H9 (cell line): ENCODE measurements around the gene MRPS15. TPM values are rescaled to one million over a fixed set of nuclear protein-coding genes. Genes with fewer than 3 reads are reported as not detected.

Experiments used
- DNase-seq: peaks from one replicate; pipeline ENCODE4 v3.0.0-alpha.2; 2017
- H2AFZ ChIP-seq: one replicate; pipeline ENCODE4 v1.6.1; 2013; ENCODE audit warnings: mild to moderate bottlenecking, low read length, control low read depth, moderate library complexity
- H2AK5ac ChIP-seq: 2 replicates; pipeline ENCODE4 v1.6.1; 2013; ENCODE audit warnings: low read length, control low read depth, mixed read lengths; ENCODE audit not compliant: insufficient read length
- H2BK120ac ChIP-seq: one replicate; pipeline ENCODE4 v1.6.1; 2013; ENCODE audit warnings: low read depth, mild to moderate bottlenecking, low read length, control low read depth, inconsistent platforms; ENCODE audit not compliant: poor library complexity, severe bottlenecking
- H2BK12ac ChIP-seq: 2 replicates; pipeline ENCODE4 v1.6.1; 2013; ENCODE audit warnings: low read length, control low read depth, mixed read lengths, low read depth; ENCODE audit not compliant: insufficient read length
- H2BK15ac ChIP-seq: 2 replicates; pipeline ENCODE4 v1.6.1; 2013; ENCODE audit warnings: low read depth, low read length, control low read depth
- H2BK20ac ChIP-seq: one replicate; pipeline ENCODE4 v1.6.1; 2013; ENCODE audit warnings: low read depth, mild to moderate bottlenecking, low read length, control low read depth, inconsistent platforms; ENCODE audit not compliant: poor library complexity, severe bottlenecking
- H2BK5ac ChIP-seq: 2 replicates; pipeline ENCODE4 v1.6.1; 2013; ENCODE audit warnings: low read length, control low read depth, mixed read lengths; ENCODE audit not compliant: insufficient read length
- H3K14ac ChIP-seq: 2 replicates; pipeline ENCODE4 v1.6.1; 2013; ENCODE audit warnings: low read length, control low read depth; ENCODE audit not compliant: insufficient read depth
- H3K18ac ChIP-seq: 2 replicates; pipeline ENCODE4 v1.6.1; 2013; ENCODE audit warnings: low read depth, mild to moderate bottlenecking, mixed read lengths, low read length, control low read depth; ENCODE audit not compliant: insufficient read length
- H3K23ac ChIP-seq: 2 replicates; pipeline ENCODE4 v1.6.1; 2013; ENCODE audit warnings: low read length, control low read depth, mixed read lengths, low read depth; ENCODE audit not compliant: insufficient read length
- H3K23me2 ChIP-seq: 2 replicates; pipeline ENCODE4 v1.6.1; 2013; ENCODE audit warnings: low read depth, mild to moderate bottlenecking, mixed read lengths, low read length, control low read depth; ENCODE audit not compliant: insufficient read length, poor library complexity, severe bottlenecking
- H3K27ac ChIP-seq: 2 replicates; pipeline ENCODE4 v1.5.1; 2013; ENCODE audit warnings: low read length, control low read depth, mixed read lengths, low read depth; ENCODE audit not compliant: insufficient read length
- H3K27me3 ChIP-seq: 2 replicates; pipeline ENCODE4 v1.6.1; 2013; ENCODE audit warnings: low read length, control low read depth, inconsistent platforms; ENCODE audit not compliant: insufficient read depth
- H3K4ac ChIP-seq: 2 replicates; pipeline ENCODE4 v1.6.1; 2013; ENCODE audit warnings: low read depth, mild to moderate bottlenecking, control low read depth, inconsistent platforms, low read length, moderate library complexity
- H3K4me1 ChIP-seq: 2 replicates; pipeline ENCODE4 v1.6.1; 2013; ENCODE audit warnings: low read length, control low read depth, inconsistent platforms; ENCODE audit not compliant: insufficient read depth
- H3K4me2 ChIP-seq: 2 replicates; pipeline ENCODE4 v1.6.1; 2013; ENCODE audit warnings: low read length, control low read depth, mixed read lengths; ENCODE audit not compliant: insufficient read length, insufficient read depth
- H3K56ac ChIP-seq: 2 replicates; pipeline ENCODE4 v1.6.1; 2013; ENCODE audit warnings: low read depth, mild to moderate bottlenecking, mixed read lengths, low read length, control low read depth; ENCODE audit not compliant: insufficient read length
- H3K79me1 ChIP-seq: 2 replicates; pipeline ENCODE4 v1.6.1; 2013; ENCODE audit warnings: low read depth, mild to moderate bottlenecking, moderate library complexity, low read length, control low read depth, inconsistent platforms; ENCODE audit not compliant: insufficient read depth, poor library complexity, severe bottlenecking
- H3K79me2 ChIP-seq: 2 replicates; pipeline ENCODE4 v1.6.1; 2013; ENCODE audit warnings: low read length, control low read depth, inconsistent platforms; ENCODE audit not compliant: insufficient read depth
- H3K9ac ChIP-seq: 2 replicates; pipeline ENCODE4 v1.6.1; 2013; ENCODE audit warnings: low read length, control low read depth, mixed read lengths; ENCODE audit not compliant: insufficient read length; ENCODE audit errors: extremely low read depth
- H3K9me3 ChIP-seq: one replicate; pipeline ENCODE4 v1.6.1; 2013; ENCODE audit warnings: low read depth, low read length, inconsistent platforms; ENCODE audit not compliant: control insufficient read depth
- H3T11ph ChIP-seq: one replicate; pipeline ENCODE4 v1.6.1; 2013; ENCODE audit warnings: mild to moderate bottlenecking, low read length, control low read depth, inconsistent platforms
- H4K20me1 ChIP-seq: one replicate; pipeline ENCODE4 v1.6.1; 2013; ENCODE audit not compliant: control insufficient read depth, insufficient read length, insufficient read depth
- H4K5ac ChIP-seq: 2 replicates; pipeline ENCODE4 v1.6.1; 2013; ENCODE audit warnings: low read depth, mild to moderate bottlenecking, mixed read lengths, low read length, control low read depth; ENCODE audit not compliant: insufficient read length
- H4K8ac ChIP-seq: replicated peaks from 2 replicates; pipeline ENCODE4 v1.6.1; 2013; ENCODE audit warnings: low read length, control low read depth, mixed read lengths, low read depth; ENCODE audit not compliant: insufficient read length
- H4K91ac ChIP-seq: 2 replicates; pipeline ENCODE4 v1.6.1; 2013; ENCODE audit warnings: low read depth, mild to moderate bottlenecking, moderate library complexity, mixed read lengths, low read length, control low read depth; ENCODE audit not compliant: insufficient read length
- H3K27ac Mint-ChIP-seq, 3 experiments: 2 replicates in 2 of 3; 3 replicates in 1 of 3; pipeline ENCODE4 v1.8.0; 2020 to 2021; ENCODE audit warnings: mixed read lengths in 3 of 3, mild to moderate bottlenecking in 1 of 3, moderate library complexity in 1 of 3
- H3K27me3 Mint-ChIP-seq: 2 replicates; pipeline ENCODE4 v1.8.0; 2021; ENCODE audit warnings: low read depth, mild to moderate bottlenecking, moderate library complexity, mixed read lengths
- H3K36me3 Mint-ChIP-seq, 3 experiments: 2 replicates in 2 of 3; 3 replicates in 1 of 3; pipeline ENCODE4 v1.8.0; 2020 to 2021; ENCODE audit warnings: low read depth in 3 of 3, mixed read lengths in 3 of 3; ENCODE audit not compliant: insufficient read depth in 1 of 3
- H3K4me1 Mint-ChIP-seq, 2 experiments: 2 replicates each; pipeline ENCODE4 v1.8.0; 2020; ENCODE audit warnings: mixed read lengths in 2 of 2
- H3K4me3 Mint-ChIP-seq, 2 experiments: 2 replicates in 1 of 2; 3 replicates in 1 of 2; pipeline ENCODE4 v1.8.0; 2020 to 2021; ENCODE audit warnings: mild to moderate bottlenecking in 2 of 2, mixed read lengths in 2 of 2, moderate library complexity in 1 of 2
- H3K9me3 Mint-ChIP-seq, 2 experiments: 2 replicates in 1 of 2; 3 replicates in 1 of 2; pipeline ENCODE4 v1.8.0; 2020; ENCODE audit warnings: mild to moderate bottlenecking in 2 of 2, mixed read lengths in 2 of 2, moderate library complexity in 1 of 2
- WGBS: extraction: QIAGEN DNeasy Blood & Tissue Kit; methylation state at CpG from one replicate; pipeline ENCODE4 v1.1.7; 2013; ENCODE audit warnings: missing lambda C conversion rate, low lambda C conversion rate, mixed read lengths; ENCODE audit not compliant: insufficient read length; ENCODE audit errors: extremely low coverage; 5-methylcytosine and 5-hydroxymethylcytosine counted together
- total RNA-seq: library from RNA; stranded (reverse); gene quantifications from 2 replicates; pipeline ENCODE4 v1.2.1, GENCODE V29; 2021
- TF ChIP-seq, protein P1 (sequence below): fragments of 200-600 bp; sonication (generic); conservative IDR thresholded peaks from 3 replicates; pipeline ENCODE4 v1.8.0; 2021; ENCODE audit warnings: antibody characterized with exemption, mild to moderate bottlenecking

The MRPS15 gene
- total RNA-seq, 1 experiment from 2014 or later, result 111 TPM

DNA sequence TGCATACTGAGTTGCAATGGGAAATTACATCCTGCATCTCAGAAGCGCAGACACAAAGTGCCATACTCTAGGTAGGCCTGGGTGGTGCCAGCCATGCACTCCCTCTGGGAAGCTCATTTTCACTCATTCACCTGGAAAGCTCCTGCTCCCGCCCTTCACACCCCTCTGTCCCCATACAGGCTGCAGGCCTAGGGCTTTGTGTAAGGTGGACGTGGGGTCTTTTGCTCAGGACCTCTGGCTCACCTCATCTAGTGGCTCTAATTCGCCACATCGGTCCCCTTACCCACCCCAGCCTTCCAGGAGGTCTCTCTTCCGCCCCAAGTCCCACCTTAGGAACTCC, 751 bp downstream of the MRPS15 start:
- H3K4me1 ChIP-seq, result no peaks in the 10 kb centered on the region
- H4K8ac ChIP-seq, result no peak overlapping the region
- H2AK5ac ChIP-seq, result no peak overlapping the region
- H3K18ac ChIP-seq, result peak overlapping the region; percentile 80
- no peak overlapping the region for H2BK5ac ChIP-seq
- peak overlapping the region; percentile 89 for H3K9ac ChIP-seq
- no peak overlapping the region for H2BK120ac ChIP-seq
- no peaks in the 10 kb centered on the region for H3K9me3 Mint-ChIP-seq
- peaks cover 35% of the 10 kb centered on the region for H3K27me3 Mint-ChIP-seq
- no peak overlapping the region for H3T11ph ChIP-seq
- no peak overlapping the region for H3K23ac ChIP-seq
- H3K14ac ChIP-seq, result peak overlapping the region; percentile 79
- WGBS, result no CpG with 5 or more reads among the region's 6 CpGs
- H2BK15ac ChIP-seq, result no peak overlapping the region
- peak overlapping the region; percentile 25 for H2AFZ ChIP-seq
- peaks cover 24% of the 10 kb centered on the region; the same call in 1 of the 2 replicates for H3K27me3 ChIP-seq
- H3K4ac ChIP-seq, result peak overlapping the region; percentile 26
- peak overlapping the region; percentile 65 for H3K4me2 ChIP-seq
- H3K27ac ChIP-seq, result peak overlapping the region; percentile 57
- DNase-seq, result no peak
- no peak overlapping the region for H4K91ac ChIP-seq
- H3K9me3 ChIP-seq, result no peaks in the 10 kb centered on the region
- no peak overlapping the region for H2BK20ac ChIP-seq
- H3K23me2 ChIP-seq, result peaks cover 9% of the 10 kb centered on the region
- H3K79me1 ChIP-seq, result no peaks in the 10 kb centered on the region
- no peaks in the 10 kb centered on the region; the same call in 1 of the 2 replicates for H3K79me2 ChIP-seq
- H3K4me1 Mint-ChIP-seq, result peaks cover 17 to 25% of the 10 kb centered on the region in 2 experiments
- H3K56ac ChIP-seq, result no peak overlapping the region
- TF ChIP-seq, protein P1, sequence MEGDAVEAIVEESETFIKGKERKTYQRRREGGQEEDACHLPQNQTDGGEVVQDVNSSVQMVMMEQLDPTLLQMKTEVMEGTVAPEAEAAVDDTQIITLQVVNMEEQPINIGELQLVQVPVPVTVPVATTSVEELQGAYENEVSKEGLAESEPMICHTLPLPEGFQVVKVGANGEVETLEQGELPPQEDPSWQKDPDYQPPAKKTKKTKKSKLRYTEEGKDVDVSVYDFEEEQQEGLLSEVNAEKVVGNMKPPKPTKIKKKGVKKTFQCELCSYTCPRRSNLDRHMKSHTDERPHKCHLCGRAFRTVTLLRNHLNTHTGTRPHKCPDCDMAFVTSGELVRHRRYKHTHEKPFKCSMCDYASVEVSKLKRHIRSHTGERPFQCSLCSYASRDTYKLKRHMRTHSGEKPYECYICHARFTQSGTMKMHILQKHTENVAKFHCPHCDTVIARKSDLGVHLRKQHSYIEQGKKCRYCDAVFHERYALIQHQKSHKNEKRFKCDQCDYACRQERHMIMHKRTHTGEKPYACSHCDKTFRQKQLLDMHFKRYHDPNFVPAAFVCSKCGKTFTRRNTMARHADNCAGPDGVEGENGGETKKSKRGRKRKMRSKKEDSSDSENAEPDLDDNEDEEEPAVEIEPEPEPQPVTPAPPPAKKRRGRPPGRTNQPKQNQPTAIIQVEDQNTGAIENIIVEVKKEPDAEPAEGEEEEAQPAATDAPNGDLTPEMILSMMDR, result no peak
- H4K20me1 ChIP-seq, result no peaks in the 10 kb centered on the region
- no peak overlapping the region for H2BK12ac ChIP-seq
- peak overlapping the region; percentile 99 to 100 (median 100) for H3K27ac Mint-ChIP-seq
- peak overlapping the region; percentile 99 to 100 for H3K4me3 Mint-ChIP-seq
- H4K5ac ChIP-seq, result peak overlapping the region; percentile 86
- peaks cover 25 to 43% (median 36%) of the 10 kb centered on the region in 3 experiments for H3K36me3 Mint-ChIP-seq
